ENCODE measurements around the gene PCIF1.

Gene PCIF1

DNA sequence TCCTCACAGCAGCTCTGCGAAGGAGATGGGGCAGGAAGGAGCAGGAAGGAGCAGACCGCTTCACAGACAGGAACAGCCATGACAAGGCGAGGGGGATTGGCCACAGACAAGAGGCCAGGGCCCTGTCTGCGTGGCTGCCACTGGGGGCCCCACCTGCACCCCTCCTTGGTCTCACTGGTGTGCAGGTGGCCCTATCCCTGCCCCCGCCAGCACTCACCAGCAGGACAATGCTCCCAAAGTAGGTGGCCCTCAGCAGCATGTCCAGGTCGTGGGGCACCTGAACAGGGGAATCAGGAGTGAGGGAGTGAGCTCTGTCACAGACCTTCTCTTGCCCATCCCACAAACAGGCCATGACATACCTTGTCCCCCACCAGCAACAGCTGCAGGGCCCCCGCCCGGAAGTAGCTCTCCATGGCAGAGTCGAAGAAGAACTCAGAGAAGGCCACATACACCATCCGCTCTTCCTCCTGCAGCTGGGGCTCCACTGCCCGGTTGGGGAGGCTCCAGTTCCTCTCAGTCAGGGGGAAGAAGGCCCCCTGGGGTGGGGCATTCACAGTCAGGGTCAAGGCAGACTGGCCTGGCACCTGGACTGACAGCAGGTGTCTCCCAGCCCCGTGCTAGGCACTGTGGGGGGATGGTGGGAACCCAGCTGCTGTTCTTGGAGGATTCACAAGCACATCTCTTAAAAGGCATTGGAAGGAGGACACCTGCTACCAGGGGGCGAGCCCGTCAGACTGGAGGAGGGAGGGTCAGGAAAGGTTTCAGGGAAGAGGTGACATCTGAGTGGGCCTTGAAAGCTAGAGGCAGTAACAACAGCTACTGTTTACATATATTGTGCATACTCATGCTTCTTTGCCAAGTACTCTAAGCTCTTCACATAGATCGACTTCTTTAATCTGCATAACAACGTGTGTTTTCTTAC lies 29.6 kb upstream of the PCIF1 start:
- no peak for DNase-seq

DNA sequence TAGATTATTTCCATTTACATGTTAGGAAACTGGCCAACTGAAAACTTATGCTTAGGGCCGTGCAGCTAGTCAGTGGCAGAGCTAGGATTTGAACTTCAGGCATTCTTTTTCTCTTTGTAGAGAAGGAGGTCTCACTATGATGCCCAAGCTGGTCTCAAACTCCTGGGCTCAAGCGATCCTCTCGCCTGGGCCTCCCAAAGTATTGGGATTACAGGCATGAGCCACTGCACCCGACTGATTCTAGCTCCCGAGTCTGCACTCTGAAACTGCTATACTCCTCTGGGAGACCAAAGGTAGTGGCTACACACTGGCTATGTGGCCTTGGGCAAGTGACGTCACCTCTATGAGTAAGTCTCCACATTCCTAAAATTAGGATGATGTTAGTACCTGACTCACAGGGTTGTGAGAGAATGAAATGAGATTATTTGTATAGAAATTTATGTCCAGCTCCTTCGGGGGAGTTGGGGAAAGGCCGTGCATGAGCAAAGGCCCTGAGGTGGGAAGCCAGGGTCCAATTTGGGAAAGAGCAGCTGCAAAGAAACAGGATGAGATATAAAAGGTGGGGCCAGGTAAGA lies 28.9 kb upstream of the PCIF1 start:
- DNase-seq = no peak

DNA sequence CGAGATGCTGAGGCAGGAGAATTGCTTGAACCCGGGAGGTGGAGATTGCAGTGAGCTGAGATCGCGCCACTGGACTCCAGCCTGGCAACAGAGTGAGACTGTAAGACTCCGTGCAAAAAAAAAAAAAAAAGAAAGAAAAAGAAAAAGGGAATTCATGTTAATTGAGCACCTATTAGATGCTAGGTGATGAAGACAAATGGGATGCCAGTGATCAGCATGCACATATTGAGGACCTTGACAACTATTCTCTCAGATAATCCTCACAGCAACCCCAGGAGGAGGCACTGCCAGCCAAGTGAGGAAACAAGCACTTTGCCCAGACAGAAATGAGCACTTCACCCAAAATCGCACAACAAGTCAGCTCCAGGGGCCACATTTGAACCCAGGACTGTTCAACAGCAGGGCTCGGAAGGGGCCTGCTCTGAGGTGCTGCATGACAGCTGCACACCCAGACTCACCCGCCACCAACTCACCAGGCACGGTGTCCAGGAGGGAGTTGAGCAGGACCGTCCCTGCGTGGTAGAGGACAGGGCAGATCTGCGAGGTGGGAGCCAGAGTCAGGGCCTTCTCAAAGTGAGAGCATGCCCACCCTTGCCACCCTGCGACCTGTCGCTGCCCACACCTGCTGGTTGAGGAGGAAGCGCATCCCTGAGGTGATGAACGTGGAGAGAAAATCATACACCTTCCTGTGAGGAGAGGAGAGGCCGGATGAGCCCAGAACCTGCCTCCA lies 27.1 kb upstream of the PCIF1 start:
- no peak for DNase-seq

DNA sequence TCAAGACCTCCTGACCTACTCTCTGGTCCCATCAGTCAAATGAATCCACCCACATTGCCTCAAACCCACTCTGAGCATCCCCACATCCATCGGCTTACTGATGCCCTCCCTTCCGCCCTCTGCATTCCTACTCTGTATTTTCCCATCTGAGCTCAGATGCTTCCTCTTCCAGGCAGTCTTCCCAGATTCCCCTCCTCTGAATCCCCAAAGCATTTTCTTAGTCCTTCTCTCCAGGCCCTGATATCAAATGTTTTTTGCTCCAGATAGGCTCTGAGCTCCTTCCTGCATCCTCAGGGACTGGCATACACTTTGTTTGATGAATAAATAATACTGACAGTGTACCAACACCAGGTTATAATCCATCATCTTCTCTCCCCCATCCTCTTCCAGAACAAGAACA lies 26.4 kb upstream of the PCIF1 start:
- no peak for DNase-seq

DNA sequence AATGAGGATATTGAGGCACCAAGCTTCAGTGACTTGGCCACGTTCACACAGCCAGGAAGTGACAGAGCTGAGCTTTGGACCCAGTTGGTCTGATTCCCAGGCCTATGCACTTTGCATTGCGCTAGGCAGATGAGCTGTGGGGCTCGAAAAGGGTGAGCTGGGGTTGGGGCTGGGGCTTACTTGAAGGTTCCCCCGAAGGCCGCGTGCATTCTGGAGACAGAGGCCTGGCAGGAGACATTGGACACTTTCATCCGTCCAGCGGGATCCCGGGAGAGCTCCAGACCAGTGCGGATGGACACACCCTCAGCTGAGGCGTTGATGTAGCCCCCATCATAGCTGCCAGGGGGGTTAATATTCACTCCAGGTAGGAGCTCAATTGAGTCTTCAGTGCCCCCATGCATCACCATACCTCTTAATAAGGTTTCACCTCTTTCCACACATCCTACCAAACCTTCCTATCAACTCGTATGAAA lies 25.1 kb upstream of the PCIF1 start:
- no peak for DNase-seq

DNA sequence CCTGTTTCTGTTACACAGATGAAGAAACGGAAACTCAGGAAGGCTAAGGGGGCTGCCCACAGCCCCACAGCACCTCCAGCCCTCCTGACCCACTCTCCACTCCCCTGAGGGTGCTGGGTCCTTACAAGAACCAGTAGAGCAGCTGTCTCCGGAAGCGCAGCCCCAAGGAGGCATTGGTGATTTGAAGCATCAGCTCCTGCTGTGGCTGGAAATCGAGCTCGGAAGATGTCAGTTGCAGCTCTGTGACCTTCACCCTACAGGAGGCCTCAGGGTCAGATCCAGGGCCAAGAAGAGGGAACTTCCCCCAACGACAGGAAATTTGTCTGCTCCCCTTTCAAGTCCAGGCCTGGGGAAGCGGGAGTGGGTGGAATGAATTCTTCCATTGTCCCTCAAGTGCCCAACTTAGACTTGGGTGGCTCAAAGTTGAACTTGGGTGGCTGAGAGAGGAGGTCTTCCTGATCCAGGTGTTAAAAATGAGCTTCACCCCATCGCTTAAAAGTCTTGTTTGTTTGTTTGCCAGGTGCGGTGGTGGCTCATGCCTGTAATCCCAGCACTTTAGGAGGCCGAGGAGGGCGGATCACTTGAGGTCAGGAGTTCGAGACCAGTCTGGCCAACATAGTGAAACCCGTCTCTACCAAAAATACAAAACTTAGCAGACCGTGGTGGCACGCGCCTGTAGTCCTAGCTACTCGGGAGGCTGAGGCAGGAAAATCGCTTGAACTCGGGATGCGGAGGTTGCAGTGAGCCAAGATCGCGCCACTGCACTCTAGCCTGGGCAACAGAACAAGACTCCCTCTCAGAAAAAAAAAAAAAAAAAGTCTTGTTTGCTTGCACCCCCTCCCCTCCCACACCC lies 24.4 kb upstream of the PCIF1 start:
- no peak for DNase-seq

DNA sequence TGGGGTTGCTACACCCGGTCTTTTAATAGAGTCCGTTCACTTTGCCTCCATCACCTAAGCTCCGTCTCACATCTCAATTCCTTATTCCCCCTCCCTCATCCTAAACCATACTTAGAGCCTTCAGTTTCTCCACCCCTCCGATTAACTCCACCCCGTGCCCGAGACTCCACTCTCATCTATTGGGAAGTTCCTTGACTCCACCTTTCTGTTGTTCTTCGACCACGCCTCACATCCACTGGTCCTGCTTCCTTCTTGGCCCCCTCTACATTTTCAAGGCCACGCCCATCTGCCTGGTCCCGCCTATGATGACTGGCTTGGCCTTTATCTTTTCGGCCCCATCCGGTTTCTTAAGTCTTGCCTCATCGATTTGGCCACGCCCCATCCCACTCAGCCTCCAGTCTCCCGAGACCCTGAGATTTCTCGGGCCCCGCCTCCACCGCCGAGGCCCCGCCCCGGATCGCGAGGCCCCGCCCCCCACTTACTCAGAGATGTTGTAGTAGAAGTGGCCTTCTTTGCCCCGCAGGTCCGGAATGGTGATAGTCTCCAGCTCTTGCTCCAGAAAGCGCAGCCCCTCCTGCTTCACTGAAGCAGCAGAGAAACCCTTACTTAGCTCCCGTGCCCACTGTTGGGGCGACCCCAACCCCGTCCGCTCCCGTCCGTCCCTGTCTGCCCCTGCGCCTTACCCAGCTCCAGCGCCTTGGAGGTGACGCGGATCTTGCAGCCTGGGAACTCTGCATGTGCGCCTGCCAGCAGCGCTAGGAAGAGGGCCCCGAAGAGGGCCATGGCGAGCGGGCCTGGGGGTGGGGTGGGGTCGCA lies 23.6 kb upstream of the PCIF1 start:
- peak; percentile 93 to 95 for DNase-seq

DNA sequence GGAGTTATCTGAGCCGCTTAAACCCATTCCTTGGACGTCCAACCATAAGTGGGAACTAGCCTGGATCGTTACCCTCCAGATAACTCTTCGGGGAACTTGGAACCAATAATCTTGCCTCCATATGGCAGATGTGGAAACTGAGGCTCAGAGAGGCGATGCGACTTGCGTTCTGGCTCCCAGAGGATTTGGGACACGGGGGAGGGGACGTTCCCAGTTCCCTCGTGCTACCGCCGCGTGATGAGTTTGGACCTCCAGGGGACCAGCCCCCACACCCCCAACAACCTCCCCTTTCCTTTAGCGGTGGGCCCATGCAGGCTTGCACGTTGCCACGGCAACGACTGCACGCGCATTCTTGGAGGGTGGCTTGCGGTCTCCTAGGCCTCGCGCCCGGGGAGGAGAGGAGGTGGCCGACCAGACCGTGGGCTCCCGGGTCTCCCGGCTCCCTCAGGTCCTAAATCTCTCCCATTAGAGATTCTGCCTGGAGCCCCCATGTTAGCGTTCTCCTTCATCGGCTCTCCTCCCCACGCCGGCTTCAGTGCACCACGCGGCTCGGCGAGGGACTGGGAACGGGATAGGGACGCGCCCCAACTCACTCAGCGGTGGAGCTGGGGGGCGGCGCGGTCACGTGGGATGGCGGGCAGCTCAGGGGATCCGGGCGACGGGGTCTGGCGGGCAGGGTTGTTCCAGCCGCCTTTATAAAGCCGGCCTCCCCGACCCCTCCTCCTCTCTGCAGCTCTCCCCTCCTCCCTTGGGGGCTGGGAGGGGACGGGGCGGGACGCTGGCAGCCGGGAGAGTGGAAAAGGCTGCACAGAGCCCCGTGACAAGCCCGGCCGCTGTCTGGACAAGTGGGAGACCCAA lies 22.8 kb upstream of the PCIF1 start, which contains the start of gene PLTP:
PLTP (minus strand) TSS at position 670 of the 858 bp plus-strand sequence. CDS start 703 bp downstream, outside the sequence.
- peak; percentile 32 to 50 for DNase-seq

DNA sequence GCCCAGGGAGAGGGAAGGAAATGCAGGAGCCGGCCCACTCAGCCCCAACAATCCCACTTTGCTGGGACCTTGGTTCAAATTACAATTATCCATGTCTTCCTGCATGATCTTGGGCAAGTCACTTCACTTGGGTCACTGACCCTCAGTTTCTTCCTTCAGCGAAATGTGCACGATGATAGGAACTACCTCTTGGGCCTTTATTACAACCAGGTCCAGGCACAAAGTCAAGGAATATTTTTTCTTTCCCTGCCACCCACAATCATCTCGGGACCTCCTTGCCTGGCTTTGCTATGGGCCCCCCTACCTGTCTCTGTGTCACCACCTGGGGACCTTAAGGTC lies 22.2 kb upstream of the PCIF1 start:
- DNase-seq = no peak

DNA sequence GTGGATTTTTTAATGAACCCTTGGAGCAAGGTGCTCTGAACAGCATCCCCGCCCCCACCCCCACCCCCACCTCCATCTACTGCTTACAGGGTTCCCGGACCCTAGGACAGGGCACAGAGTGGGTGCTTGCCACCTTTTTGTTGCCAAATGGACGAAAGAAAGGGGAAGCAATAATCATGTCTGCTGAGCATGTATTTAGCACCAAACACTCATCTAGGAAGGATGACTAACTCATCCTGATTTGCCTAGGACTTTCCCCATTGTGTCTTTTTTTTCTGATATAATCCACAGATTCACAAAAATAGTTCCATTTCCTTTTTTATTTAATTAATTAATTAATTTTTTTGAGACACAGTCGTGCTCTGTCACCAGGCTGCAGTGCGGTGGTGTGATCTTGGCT lies 21.4 kb upstream of the PCIF1 start:
- DNase-seq = no peak

DNA sequence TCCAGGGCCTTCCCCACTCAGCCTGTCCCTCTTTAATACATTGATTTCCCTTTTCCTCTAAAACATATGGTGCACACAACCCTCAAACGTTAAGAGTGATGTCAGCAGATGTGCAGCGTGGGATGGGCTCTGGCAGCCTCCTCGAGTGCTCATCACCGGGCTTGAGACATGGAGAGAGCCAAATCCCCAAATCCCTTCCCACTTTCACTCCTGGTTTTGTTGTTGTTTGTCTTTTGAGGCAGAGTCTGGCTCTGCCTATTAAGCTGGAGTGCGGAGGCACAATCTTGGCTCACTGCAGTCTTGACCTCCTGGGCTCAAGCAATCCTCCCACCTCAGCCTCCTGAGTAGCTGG lies 16.7 kb upstream of the PCIF1 start:
- DNase-seq = no peak

DNA sequence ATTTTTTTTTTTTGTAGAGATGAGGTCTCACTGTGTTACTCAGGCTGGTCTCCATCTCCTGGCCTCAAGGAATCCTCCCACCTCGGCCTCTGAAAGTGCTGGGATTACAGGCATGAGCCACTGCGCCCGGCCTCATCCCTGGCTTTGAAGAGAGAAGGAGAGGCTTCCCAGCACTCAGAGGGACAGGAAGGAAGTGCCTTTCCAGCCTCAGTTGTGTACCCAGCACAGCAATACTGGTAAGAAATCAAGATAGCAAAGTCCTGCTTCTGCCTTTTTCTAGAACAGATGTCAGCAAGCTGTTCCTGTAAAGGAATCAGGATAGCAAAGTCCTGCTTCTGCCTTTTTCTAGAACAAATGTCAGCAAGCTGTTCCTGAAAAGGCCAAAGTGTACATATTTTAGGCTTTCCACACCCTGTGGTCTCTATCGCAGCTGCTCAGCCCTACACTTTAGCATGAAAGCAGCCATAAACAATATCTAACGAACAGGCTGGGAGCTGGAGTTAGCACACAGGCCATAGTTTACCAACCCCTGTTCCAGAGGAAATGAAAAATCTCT lies 16.2 kb upstream of the PCIF1 start:
- DNase-seq = no peak

DNA sequence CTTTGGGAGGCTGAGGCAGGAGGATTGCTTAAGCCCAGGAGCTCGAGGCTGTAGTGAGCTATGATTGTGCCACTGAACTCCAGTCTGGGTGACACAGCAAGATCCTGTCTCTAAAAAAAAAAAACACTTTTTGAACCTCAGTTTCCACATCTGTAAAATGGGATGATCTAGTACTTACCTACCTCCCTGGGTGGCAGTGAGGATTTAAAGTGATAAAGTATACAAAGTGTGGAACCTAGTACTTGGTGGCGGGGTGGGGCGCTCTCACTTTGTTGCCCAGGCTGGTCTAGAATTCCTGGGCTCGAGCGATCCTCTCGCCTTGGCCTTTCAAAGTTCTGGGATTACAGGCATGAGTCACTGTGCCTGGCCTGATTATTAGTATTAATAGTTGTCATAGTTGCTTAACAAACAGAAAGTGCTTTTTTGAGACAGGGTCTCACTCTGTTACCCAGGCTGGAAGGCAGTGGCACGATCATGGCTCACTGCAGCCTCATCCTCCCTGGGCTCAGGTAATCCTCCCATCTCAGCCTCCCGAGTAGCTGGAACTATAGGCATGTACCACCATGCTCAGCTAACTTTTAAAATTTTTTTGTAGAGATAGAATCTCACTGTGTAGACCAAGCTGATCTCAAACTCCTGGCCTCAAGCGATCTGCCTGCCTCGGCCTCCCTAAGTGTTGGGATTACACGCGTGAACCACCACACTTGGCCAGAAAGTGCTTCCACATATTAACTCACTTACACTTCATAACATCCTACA lies 15.5 kb upstream of the PCIF1 start:
- DNase-seq = no peak

DNA sequence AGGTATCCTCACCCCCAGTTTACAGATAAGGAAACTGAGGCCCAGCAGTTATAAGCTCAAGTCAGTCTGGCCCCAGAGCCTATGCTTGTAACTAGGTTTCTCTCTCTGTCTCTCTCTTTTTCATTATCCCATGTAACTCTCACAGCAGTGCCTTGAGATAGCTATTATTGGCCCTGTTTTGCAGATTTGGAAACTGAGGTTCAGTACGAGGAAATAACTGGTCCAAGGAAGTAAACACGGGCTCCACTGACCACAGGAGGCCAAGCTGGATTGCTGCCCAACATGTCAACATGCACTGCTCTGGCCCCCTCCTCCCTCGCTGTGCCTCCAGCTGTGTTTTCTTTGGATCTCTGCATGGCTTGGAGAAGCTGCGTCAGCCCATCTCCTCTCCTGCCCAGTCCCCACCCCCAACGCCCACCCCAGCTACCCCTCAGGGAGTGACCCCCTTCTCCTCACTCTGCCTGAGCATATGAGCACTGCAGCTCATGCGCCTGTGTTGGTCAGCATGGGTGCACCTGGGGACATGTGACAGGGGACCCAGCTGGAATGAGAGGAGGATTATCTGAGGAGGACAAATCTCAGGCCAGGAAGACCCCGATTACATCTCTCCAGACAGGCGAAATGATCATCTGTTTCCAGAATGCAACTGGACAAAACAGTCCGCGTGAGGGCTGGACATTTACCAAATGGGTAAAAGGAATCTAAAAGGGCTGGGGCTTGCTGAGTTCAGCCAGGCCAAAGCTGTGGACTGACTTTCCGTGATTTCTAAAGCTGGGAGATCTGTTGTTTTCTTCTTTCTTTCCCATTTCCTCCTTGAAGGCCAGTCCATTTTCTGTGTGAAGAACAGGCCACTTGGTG lies 14.7 kb upstream of the PCIF1 start:
- DNase-seq = no peak

DNA sequence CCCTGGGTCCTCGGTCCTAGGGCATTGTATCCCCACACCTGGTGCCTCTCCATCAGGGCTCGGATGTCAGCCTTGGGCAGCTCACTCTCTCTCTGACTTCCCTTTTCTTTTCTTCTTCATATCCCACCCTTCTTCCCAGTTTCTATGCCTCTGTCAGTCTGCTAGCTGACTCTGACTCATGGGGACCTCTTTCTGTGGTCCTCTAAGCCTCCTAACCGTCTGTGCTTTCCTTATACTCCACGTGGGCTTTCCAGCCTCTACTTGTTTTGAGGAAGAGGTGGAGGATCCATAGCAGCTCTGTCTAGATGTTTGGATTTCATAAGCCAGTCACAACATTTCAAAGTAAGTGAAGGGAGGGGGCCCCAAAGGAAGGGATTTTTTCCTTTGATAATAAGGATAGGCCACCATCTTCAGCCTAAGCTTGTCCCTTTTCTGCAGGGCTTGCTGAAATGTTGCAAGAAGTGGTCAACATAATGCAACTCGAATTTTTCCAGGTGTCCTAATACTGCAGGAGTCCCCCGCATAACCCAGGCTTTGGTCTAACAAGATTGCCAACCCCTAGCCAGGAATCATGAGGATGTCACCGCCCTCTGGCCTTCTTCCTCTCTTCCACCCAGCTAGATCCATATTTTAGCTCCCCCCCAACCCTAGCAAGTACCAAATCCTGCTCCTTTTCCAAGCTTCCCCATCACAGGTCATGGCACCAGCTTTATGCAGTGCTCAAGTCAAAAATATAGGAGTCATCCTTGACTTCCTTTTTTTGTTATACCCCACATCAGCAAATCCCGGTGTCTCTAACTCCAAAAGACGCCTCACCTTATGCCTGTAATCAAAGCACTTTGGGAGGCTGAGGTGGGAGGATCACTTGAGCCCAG lies 13.8 kb upstream of the PCIF1 start:
- DNase-seq = no peak

DNA sequence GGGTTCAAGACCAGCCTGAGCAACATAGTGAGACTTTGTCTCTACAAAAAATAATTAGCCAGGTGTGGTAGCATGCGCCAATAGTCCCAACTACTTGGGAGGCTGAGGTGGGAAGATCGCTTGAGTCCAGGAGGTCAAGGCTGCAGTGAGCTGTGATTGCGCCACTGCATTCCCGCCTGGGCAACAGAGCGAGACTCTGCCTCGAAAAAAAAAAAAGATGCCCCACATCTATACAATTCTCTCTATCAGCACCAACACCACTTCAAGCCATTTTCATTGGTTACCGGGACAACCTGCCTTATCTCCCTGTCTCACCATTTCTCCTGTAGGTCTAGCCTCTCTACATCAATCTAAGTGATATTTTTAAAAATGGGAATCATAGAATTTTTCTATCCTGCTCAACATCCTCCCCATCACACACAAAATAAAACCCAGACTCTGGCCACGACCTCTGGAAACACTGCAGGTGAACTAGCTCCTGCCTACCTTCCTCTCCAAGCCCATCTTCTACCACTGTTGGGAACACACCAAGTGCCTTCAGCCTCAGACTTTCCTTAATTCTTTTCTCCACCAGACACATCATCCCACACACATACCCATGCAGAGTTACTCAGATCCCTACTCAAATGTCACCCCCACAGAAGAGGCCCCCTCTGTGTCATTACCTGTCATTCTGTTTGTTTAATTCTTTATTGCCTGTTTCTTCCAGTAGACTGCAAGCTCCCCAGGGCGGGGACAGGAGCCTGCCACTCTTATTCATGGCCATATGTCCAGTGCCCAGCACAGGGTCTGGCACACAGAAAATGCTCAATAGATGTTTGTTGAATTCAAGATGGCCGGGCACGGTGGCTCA lies 12.9 kb upstream of the PCIF1 start:
- no peak for DNase-seq

Data from CD4-positive, alpha-beta T cell treated with Interferon alpha-2 for 1 hour (primary cell).